Upper lobe of right lung (tissue), 1 donor: ENCODE measurements around the gene ERC2. TPM values are rescaled to one million over a fixed set of nuclear protein-coding genes. Genes with fewer than 3 reads are reported as not detected.
A peak's percentile ranks its signal among the peaks of the same experiment; 100 is the strongest.

ENCODE experiments used
- ATAC-seq: fragments of 200-7000 bp; cut with Tn5 transposase; one replicate; pipeline ENCODE4 v1.9.1; 2020; ENCODE audit warnings: mild to moderate bottlenecking, moderate library complexity
- DNase-seq: peaks from one replicate; pipeline ENCODE4 v3.0.0-alpha.2; 2020
- H3K27ac ChIP-seq: fragments of 200-600 bp; one replicate; pipeline ENCODE4 v1.8.0; 2022
- H3K27me3 ChIP-seq: fragments of 200-600 bp; one replicate; pipeline ENCODE4 v1.8.0; 2022; ENCODE audit warnings: mild to moderate bottlenecking
- H3K36me3 ChIP-seq: fragments of 200-600 bp; one replicate; pipeline ENCODE4 v1.8.0; 2022
- H3K4me1 ChIP-seq: fragments of 200-600 bp; one replicate; pipeline ENCODE4 v1.8.0; 2022
- H3K4me3 ChIP-seq: fragments of 200-600 bp; one replicate; pipeline ENCODE4 v1.8.0; 2022; ENCODE audit warnings: mild to moderate bottlenecking
- H3K9me3 ChIP-seq: fragments of 200-600 bp; one replicate; pipeline ENCODE4 v1.8.0; 2022
- CTCF ChIP-seq: fragments of 200-600 bp; IDR thresholded peaks from one replicate; pipeline ENCODE4 v1.8.0; 2022; ENCODE audit warnings: antibody characterized with exemption
- intact Hi-C: fragments of 100-400 bp; cut with DNase I; formaldehyde crosslinking; loops from one replicate; pipeline ENCODE4 v1.11.0; 2022
- total RNA-seq: library from RNA; stranded (reverse); fragmentation: NEBNext Ultra II Directional; extraction: Animal tissue kit (Norgen Biotek cat#: 25700); gene quantifications from one replicate; pipeline ENCODE4 v1.2.1, GENCODE V29; 2021
- donor health status: DM: no; HTN: yes; CAD: no; lungs with severe emphysema.

ERC2 gene
- total RNA-seq, 1 donor from 2014 or later: 1.4 TPM

- intact Hi-C loops: no loop called here
- H3K4me3 ChIP-seq: no peak overlapping the region
- no peak for DNase-seq
Observed at GRCh38 chr3:56413911-56414310, 54.4 kb downstream of the ERC2 start.

GRCh38 chr3:56411166-56411565 lies 57.1 kb downstream of the ERC2 start:
- Histone ChIP-seq H3K4me1 (no peaks in the 10 kb centered on the region), H3K27me3 (no peaks in the 10 kb centered on the region), H3K4me3 (no peak overlapping the region), H3K27ac (no peak overlapping the region), H3K9me3 (no peaks in the 10 kb centered on the region), H3K36me3 (no peaks in the 10 kb centered on the region)
- TF ChIP-seq CTCF: no peak
- intact Hi-C loops: no loop called here
- ATAC-seq (no peak), DNase-seq (no peak)

More at GRCh38 chr3:56413911-56414310, 54.4 kb downstream of the ERC2 start:
- Histone ChIP-seq H3K27me3 (no peaks in the 10 kb centered on the region), H3K4me1 (no peaks in the 10 kb centered on the region), H3K27ac (no peak overlapping the region), H3K9me3 (no peaks in the 10 kb centered on the region), H3K36me3 (no peaks in the 10 kb centered on the region)
- ATAC-seq: peak; percentile 66
- TF ChIP-seq CTCF: no peak

DNA sequence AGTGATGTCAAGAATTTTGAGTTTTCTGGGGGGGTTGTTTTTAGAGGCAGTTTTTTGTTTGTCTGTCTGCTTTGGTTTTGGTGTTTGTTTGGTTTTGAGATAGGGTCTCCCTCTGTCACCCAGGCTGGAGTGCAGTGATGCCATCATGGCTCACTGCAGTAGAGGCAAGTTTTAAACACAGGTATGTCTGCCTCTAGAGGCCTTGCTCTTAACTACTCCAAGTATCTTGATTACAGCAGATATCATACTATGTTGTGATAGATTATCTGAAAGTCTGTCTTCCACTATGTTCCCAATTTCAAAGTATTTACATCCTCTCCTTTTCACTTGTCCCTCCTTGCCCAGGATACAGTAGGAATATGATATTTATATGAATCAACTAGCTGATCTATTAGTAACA lies 57.7 kb downstream of the ERC2 start:
- Histone ChIP-seq H3K4me1 (no peaks in the 10 kb centered on the region), H3K27me3 (no peaks in the 10 kb centered on the region), H3K36me3 (no peaks in the 10 kb centered on the region), H3K4me3 (no peak overlapping the region), H3K27ac (no peak overlapping the region), H3K9me3 (no peaks in the 10 kb centered on the region)
- DNase-seq (no peak), ATAC-seq (no peak)
- TF ChIP-seq CTCF: no peak
- intact Hi-C loops: no loop called here

DNA sequence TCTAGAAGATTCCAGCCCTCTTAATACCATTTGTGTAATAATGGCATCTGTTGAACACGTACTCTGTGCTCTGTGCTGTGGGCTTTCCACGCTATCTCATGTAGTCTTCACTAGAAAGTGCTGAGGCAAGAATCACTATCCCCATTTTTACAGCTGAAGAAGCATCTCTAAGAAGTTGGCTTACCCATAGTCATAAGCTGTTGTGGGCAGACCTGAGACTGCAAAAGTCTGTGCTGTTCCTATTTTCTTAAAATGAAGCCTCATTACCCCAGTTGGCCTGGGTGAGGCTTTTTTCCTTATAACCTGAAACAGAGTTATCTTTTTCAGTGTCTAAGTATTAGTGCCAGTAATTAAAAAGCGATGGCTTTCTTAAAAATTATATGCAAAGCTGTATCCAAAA lies 58.5 kb downstream of the ERC2 start:
- Histone ChIP-seq H3K27me3 (no peaks in the 10 kb centered on the region), H3K4me3 (no peak overlapping the region), H3K9me3 (no peaks in the 10 kb centered on the region), H3K36me3 (no peaks in the 10 kb centered on the region), H3K4me1 (no peaks in the 10 kb centered on the region), H3K27ac (no peak overlapping the region)
- DNase-seq (no peak), ATAC-seq (no peak)
- no peak for TF ChIP-seq CTCF
- intact Hi-C loops: no loop called here

DNA sequence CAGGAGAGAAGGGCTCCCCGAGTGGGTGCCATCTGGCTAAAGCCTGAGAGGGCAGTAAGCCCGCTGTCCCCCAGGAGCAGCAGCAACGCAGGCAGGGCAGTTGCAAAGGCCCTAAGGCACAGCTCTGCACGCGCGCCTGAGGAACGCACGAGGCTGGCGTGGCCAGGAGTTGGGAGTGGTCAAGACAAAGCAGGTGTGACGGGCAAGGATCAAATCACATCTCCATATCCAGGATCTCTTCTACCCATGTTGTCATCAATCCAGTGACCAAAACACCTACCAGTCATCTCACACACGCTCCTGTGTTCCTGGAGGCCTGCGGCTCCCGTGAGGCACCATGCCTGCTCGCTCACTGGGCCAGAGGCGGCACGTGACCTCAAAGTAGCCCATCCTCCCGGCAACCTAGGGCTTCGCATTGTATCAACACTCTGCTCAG lies 59.5 kb downstream of the ERC2 start:
- DNase-seq (no peak), ATAC-seq (no peak)
- Histone ChIP-seq H3K36me3 (no peaks in the 10 kb centered on the region), H3K27me3 (peaks cover under 1% of the 10 kb centered on the region), H3K9me3 (no peaks in the 10 kb centered on the region), H3K4me3 (no peak overlapping the region), H3K27ac (no peak overlapping the region), H3K4me1 (no peaks in the 10 kb centered on the region)
- intact Hi-C loops: no loop called here
- no peak for TF ChIP-seq CTCF

DNA sequence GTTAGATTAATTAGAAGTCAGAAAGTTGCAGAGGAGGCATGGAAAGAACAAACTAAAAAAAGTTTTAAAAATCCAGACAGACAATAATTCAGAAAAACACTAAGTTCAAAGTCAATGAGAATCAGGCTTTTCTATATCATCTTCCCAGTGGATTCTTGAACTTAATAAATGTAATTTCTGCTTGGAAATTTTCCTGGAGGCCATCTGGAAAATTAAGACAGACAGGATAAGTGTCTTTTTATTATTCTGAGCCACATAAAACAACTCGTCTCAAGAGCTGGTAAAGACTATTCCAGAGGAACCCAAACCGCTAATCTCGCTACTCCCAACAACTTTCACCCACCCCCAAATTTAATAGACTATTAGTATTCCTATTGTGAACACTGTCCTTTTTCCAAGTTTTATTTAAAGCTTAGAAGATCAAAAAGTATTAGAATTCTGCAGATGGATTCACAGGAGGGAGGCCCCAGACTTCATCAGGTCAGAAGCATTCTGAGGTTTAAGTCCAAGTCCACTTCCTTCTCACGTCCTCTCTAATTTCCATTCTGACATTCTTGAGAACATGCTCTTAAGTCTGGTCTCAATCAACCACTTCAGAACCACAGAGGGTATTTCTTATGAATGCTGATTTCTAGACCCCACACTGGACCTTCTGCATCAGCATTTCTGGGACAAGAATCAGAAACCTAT lies 61.3 kb downstream of the ERC2 start:
- no peak overlapping the region for H3K4me3 ChIP-seq
- H3K36me3 ChIP-seq: no peaks in the 10 kb centered on the region
- no peaks in the 10 kb centered on the region for H3K9me3 ChIP-seq
- H3K4me1 ChIP-seq: no peaks in the 10 kb centered on the region
- DNase-seq (no peak), ATAC-seq (no peak)
- H3K27me3 ChIP-seq: peaks cover 3% of the 10 kb centered on the region
- no peak overlapping the region for H3K27ac ChIP-seq
- intact Hi-C loops: no loop called here
- no peak for TF ChIP-seq CTCF
